Neural progenitor cell (in vitro differentiated cells): ENCODE measurements around the gene GPR87. TPM values are rescaled to one million over a fixed set of nuclear protein-coding genes. Genes with fewer than 3 reads are reported as not detected.

Experiments used
- DNase-seq: peaks from one replicate; pipeline ENCODE4 v3.0.0-alpha.2; 2016; ENCODE audit warnings: low spot score
- H2AFZ ChIP-seq: fragments of 200-600 bp; sonication (generic); replicated peaks from 2 replicates; pipeline ENCODE4 v1.6.1; 2016; ENCODE audit warnings: antibody characterized with exemption
- H3F3A ChIP-seq: fragments of 200-600 bp; sonication (generic); 2 replicates; pipeline ENCODE4 v1.6.1; 2016; ENCODE audit warnings: antibody characterized with exemption, low read depth
- H3K27ac ChIP-seq: fragments of 200-600 bp; sonication (generic); 2 replicates; pipeline ENCODE4 v1.5.1; 2016; ENCODE audit warnings: mild to moderate bottlenecking
- H3K27me3 ChIP-seq: fragments of 200-600 bp; sonication (generic); 2 replicates; pipeline ENCODE4 v1.6.1; 2016; ENCODE audit warnings: mild to moderate bottlenecking, moderate library complexity
- H3K36me3 ChIP-seq: fragments of 200-600 bp; sonication (generic); 2 replicates; pipeline ENCODE4 v1.5.1; 2016
- H3K4me1 ChIP-seq: fragments of 200-600 bp; sonication (generic); 2 replicates; pipeline ENCODE4 v1.6.1; 2016; ENCODE audit warnings: mixed run types
- H3K4me2 ChIP-seq: fragments of 200-600 bp; sonication (generic); 2 replicates; pipeline ENCODE4 v1.6.1; 2016
- H3K4me3 ChIP-seq: fragments of 200-600 bp; sonication (generic); 2 replicates; pipeline ENCODE4 v1.5.1; 2016
- H3K79me2 ChIP-seq: fragments of 200-600 bp; sonication (generic); 2 replicates; pipeline ENCODE4 v1.6.1; 2016; ENCODE audit warnings: low read depth
- H3K9ac ChIP-seq: fragments of 200-600 bp; sonication (generic); 2 replicates; pipeline ENCODE4 v1.6.1; 2016
- H3K9me3 ChIP-seq: fragments of 200-600 bp; sonication (generic); 2 replicates; pipeline ENCODE4 v1.5.1; 2016; ENCODE audit warnings: low read depth
- H4K20me1 ChIP-seq: fragments of 200-600 bp; sonication (generic); 2 replicates; pipeline ENCODE4 v1.6.1; 2016; ENCODE audit warnings: low read depth
- H3K27ac Mint-ChIP-seq: 3 replicates; pipeline ENCODE4 v1.8.0; 2021; ENCODE audit warnings: mixed read lengths
- H3K27me3 Mint-ChIP-seq: 2 replicates; pipeline ENCODE4 v1.8.0; 2022; ENCODE audit warnings: low read depth, mild to moderate bottlenecking, inconsistent platforms, moderate library complexity, mixed read lengths; ENCODE audit not compliant: insufficient read depth
- H3K36me3 Mint-ChIP-seq: 3 replicates; pipeline ENCODE4 v1.8.0; 2021; ENCODE audit warnings: mixed read lengths
- H3K4me1 Mint-ChIP-seq: 3 replicates; pipeline ENCODE4 v1.8.0; 2021; ENCODE audit warnings: mixed read lengths
- H3K4me3 Mint-ChIP-seq: 3 replicates; pipeline ENCODE4 v1.8.0; 2021; ENCODE audit warnings: mild to moderate bottlenecking, moderate library complexity, mixed read lengths
- H3K9me3 Mint-ChIP-seq: 3 replicates; pipeline ENCODE4 v1.8.0; 2020; ENCODE audit warnings: mixed read lengths
- CTCF ChIP-seq: fragments of 200-600 bp; sonication (generic); IDR thresholded peaks from 2 replicates; pipeline ENCODE4 v1.5.1; 2017; ENCODE audit warnings: antibody characterized with exemption, mild to moderate bottlenecking
- EZH2 ChIP-seq: fragments of 200-600 bp; sonication (generic); IDR thresholded peaks from 2 replicates; pipeline ENCODE4 v1.6.1; 2017; ENCODE audit warnings: antibody characterized with exemption, mild to moderate bottlenecking, moderate library complexity
- EZH2phosphoT487 ChIP-seq: fragments of 200-600 bp; sonication (generic); IDR thresholded peaks from 2 replicates; pipeline ENCODE4 v1.6.1; 2017; ENCODE audit warnings: antibody characterized with exemption
- total RNA-seq: library from RNA; depleted of rRNA; stranded (reverse); fragments of >200 nt; gene quantifications from 2 replicates; pipeline ENCODE4 v1.2.3, GENCODE V29; 2015; ENCODE audit warnings: low replicate concordance

GPR87 gene
- total RNA-seq, 1 donor from 2014 or later, result not detected

GRCh38 chr3:151296226-151296625 lies 20.4 kb downstream of the GPR87 start:
- Mint-ChIP-seq H3K4me1 (peaks cover 3% of the 10 kb centered on the region), H3K9me3 (no peaks in the 10 kb centered on the region), H3K27ac (no peak overlapping the region), H3K27me3 (no peaks in the 10 kb centered on the region), H3K36me3 (no peaks in the 10 kb centered on the region), H3K4me3 (no peak overlapping the region)
- Histone ChIP-seq H3K4me1 (no peaks in the 10 kb centered on the region), H3K36me3 (no peaks in the 10 kb centered on the region), H4K20me1 (no peaks in the 10 kb centered on the region), H3K9ac (no peak overlapping the region), H2AFZ (no peak overlapping the region), H3K27ac (no peak overlapping the region), H3K27me3 (no peaks in the 10 kb centered on the region), H3K4me2 (no peak overlapping the region), H3F3A (no peaks in the 10 kb centered on the region), H3K4me3 (no peak overlapping the region), H3K79me2 (no peaks in the 10 kb centered on the region), H3K9me3 (no peaks in the 10 kb centered on the region)
- DNase-seq, result no peak
- TF ChIP-seq CTCF (no peak), EZH2 (no peak), EZH2phosphoT487 (no peak)

GRCh38 chr3:151293127-151293526 lies 23.5 kb downstream of the GPR87 start:
- no peak for DNase-seq
- Mint-ChIP-seq H3K4me3 (no peak overlapping the region), H3K9me3 (no peaks in the 10 kb centered on the region), H3K27ac (no peak overlapping the region), H3K4me1 (peaks cover 3% of the 10 kb centered on the region), H3K36me3 (no peaks in the 10 kb centered on the region), H3K27me3 (no peaks in the 10 kb centered on the region)
- Histone ChIP-seq H3K4me2 (no peak overlapping the region), H3K36me3 (no peaks in the 10 kb centered on the region), H3K4me1 (no peaks in the 10 kb centered on the region), H3K79me2 (no peaks in the 10 kb centered on the region), H3K27ac (no peak overlapping the region), H2AFZ (no peak overlapping the region), H4K20me1 (no peaks in the 10 kb centered on the region), H3F3A (no peaks in the 10 kb centered on the region), H3K4me3 (no peak overlapping the region), H3K27me3 (no peaks in the 10 kb centered on the region), H3K9ac (no peak overlapping the region), H3K9me3 (no peaks in the 10 kb centered on the region)
- TF ChIP-seq EZH2 (no peak), CTCF (no peak), EZH2phosphoT487 (no peak)

GRCh38 chr3:151290673-151291072 lies 25.9 kb downstream of the GPR87 start:
- DNase-seq, result no peak
- Histone ChIP-seq H3K79me2 (no peaks in the 10 kb centered on the region), H3K4me1 (no peaks in the 10 kb centered on the region), H3F3A (no peaks in the 10 kb centered on the region), H3K27me3 (no peaks in the 10 kb centered on the region), H3K9ac (no peak overlapping the region), H3K4me2 (no peak overlapping the region), H3K4me3 (no peak overlapping the region), H4K20me1 (no peaks in the 10 kb centered on the region), H3K36me3 (no peaks in the 10 kb centered on the region), H3K27ac (no peak overlapping the region), H3K9me3 (no peaks in the 10 kb centered on the region), H2AFZ (no peak overlapping the region)
- Mint-ChIP-seq H3K36me3 (no peaks in the 10 kb centered on the region), H3K27me3 (no peaks in the 10 kb centered on the region), H3K27ac (no peak overlapping the region), H3K9me3 (no peaks in the 10 kb centered on the region), H3K4me1 (peaks cover 7% of the 10 kb centered on the region), H3K4me3 (no peak overlapping the region)
- TF ChIP-seq EZH2 (no peak), CTCF (peak; percentile 34)

GRCh38 chr3:151289445-151289844 lies 27.2 kb downstream of the GPR87 start:
- Histone ChIP-seq H3K4me1 (no peaks in the 10 kb centered on the region), H3K9ac (no peak overlapping the region), H2AFZ (no peak overlapping the region), H3K27ac (no peak overlapping the region), H3K36me3 (no peaks in the 10 kb centered on the region), H3K27me3 (no peaks in the 10 kb centered on the region), H3K4me3 (no peak overlapping the region), H3K79me2 (no peaks in the 10 kb centered on the region), H3K4me2 (no peak overlapping the region), H3F3A (no peaks in the 10 kb centered on the region), H4K20me1 (no peaks in the 10 kb centered on the region), H3K9me3 (no peaks in the 10 kb centered on the region)
- Mint-ChIP-seq H3K36me3 (no peaks in the 10 kb centered on the region), H3K27me3 (no peaks in the 10 kb centered on the region), H3K27ac (no peak overlapping the region), H3K4me3 (no peak overlapping the region), H3K4me1 (peaks cover 8% of the 10 kb centered on the region), H3K9me3 (no peaks in the 10 kb centered on the region)
- no peak for DNase-seq
- TF ChIP-seq EZH2 (no peak), CTCF (no peak), EZH2phosphoT487 (no peak)
